Activated naive CD4-positive, alpha-beta T cell (primary cell): ENCODE data around the gene MAP3K13.

Experiments used
- DNase-seq, 4 experiments: peaks; one replicate each; lab custom pipeline; 2025; lab: John Stamatoyannopoulos, UW

MAP3K13 gene

DNA sequence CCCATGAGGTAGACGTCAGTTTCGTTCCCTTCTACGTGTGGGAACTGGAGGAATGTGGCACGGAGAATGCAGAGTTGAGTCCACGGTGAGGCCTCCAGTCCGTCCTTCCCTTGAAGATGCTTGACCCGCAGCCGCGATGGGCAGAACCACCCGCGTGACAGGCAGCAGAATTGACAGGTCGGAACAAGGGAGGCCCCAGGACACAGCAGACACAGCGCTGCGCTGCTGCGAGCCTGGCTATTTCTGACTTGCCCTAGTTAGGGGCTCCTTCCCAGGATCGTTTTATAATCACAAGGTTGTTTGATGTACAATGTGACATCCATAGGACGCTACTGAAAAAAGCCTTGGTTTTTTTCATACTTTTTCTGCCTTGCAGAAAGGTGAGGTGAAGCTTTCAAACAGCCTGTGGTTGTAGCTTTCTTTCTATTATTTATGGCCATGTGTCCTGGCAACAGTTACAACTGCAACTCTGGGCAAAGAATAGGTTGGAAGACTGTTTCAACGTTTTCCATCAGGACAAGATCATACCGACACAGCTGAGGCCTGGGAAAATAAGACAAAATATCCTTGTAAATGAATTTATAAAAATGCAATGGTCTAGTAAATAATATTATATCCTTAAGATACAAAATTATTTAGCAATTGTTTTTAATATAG is 145.5 kb downstream of the MAP3K13 start:
- DNase-seq, result no peak

DNA sequence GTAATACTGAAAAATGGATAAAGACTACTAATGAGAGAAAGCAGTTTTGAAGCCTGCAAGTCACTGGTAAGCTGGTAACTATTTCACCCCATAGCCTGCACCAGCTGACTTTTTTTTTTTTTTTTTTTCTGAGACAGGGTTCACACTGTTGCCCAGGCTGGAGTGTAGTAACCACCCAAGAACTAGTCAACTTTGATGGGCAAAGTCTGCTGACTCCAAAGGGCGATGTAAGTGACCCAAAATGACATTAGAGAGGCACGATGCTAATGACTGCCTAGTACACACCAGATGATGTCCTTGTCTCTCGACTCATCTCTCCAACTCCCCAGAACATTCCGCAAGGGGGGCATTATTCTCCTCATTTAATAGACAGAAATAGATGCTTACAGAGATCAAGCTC is 148.8 kb downstream of the MAP3K13 start:
- DNase-seq, result no peak

DNA sequence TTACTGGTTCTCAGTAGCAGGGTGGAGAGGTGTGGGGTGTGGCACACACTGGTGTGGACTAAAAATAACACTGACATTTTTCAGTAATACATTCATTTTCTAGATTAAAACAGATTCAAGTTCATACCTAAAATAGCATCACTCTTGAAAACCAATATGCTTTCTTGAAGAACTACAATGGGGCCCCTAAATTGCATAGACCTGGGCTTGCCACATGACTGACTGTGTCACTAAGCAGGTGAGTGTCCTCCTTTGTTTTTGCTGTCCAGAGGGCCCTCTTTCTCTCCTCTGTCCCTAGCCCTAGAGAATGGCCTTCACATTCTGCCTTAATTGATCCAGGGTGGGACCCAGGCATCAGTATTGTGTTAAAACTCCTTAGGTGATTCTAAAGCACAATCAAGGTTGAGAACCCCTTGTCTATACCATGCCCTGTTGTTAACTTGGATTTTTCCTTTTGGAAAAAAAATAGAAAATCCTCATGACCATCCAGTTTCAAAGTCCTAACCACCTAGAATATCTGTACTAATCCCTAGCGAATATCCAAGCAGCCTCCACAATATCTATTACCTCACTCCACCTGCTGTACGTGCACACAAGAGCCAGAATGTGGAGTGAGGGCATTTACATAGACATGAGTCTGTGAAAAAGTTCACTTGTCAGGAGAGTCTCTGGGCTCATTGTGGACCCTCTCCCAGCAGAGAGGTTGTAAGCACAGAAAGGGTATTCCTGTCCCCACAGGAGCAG is 154.6 kb downstream of the MAP3K13 start:
- DNase-seq, result no peak

DNA sequence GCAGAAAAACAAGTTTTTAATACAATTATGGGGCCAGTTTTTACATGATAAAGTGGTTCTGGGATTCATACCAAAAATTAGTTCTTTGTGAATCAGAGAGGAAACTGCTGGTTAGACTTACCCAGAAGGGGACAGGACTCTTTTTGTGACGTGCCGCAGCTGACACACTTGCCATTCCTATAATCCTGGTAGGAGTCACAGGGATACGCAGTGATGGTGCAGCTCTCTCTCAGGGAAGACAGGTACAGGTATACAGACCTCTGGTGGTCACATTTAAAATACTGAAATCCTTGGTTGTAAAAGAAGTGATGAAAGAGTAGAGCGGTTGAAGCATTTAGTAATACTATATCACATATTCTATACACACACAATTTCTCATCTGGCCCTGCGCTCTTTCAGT is 156.1 kb downstream of the MAP3K13 start:
- no peak for DNase-seq

DNA sequence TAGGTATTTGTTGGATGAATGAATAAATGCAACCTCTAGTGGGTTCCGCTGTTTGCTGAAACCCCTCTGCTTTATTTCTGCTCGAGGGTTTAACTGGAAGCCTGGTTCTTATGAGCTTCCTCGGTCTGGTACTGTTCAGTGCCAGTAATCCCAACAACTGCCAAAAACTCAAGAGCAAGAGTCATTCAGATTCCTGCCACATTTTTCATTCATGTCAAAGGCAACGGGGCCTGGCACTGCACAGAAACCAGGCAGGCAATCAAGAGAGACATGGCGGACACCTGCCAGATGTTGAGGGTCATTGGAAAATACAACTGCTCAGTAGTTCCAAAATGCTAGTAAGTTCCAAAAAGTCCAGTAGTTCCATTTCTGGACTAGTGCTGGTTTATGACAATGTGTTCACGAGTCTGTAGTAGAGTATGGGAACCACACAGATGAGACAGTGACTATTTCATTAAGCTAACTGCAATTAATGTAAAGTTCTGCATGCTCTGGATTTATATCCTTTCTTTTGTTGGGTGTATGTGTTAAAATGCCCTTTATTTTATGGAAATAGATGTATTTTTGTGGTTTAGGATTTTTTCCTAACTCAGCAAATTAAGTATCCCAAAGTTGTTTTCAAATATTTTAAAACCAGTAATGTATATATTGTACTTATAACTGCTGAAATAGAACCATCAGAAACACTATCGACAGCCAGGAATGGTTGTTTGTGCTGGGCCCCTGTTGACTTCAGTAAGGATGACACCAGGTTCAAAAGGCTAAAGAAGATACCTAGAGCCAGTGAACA is 158.6 kb downstream of the MAP3K13 start:
- DNase-seq, result no peak

DNA sequence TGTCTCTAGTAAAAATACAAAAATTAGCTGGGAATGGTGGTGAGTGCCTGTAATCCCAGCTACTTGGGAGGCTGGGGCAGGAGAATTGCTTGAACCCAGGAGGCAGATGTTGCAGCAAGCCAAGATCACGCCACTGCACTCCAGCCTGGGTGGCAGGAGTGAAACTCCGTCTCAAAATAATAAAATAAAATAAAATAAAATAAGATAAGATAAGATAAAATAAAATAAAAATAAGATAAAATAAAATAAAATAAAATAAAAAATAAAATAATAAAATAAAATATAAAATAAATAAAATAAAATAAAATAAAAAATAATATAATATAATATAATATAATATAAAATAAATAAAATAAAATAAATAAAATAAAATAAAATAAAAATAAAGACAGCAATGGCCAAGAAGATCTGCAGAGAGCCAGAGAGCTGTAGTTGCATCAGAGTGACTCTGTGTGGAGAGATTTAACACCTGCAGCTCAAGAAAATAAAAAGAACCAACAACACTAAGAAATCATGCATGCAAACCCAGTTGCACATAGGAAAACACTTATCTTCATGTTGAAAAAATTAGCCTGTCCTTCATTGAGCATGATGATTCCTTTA is 163.5 kb downstream of the MAP3K13 start:
- no peak for DNase-seq

DNA sequence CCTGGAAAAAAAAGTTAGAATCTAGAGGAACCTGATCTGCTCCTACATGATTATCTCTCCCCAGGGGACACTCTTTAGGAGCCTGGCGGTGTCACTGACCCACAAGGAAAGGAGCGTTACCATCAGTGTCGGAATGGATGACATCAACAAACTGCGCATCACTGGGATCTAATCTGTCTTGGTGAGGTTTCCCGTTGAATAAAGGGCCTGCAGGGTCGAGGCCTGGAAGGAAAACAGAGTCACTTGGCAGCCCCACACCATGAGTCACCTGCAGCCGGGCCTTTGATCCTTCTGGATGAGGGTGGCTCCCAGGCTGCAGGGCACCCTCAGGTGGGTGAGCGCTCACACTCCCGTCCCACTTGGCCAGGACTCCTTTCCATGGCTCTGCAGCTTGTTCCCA is 164.4 kb downstream of the MAP3K13 start:
- no peak for DNase-seq

DNA sequence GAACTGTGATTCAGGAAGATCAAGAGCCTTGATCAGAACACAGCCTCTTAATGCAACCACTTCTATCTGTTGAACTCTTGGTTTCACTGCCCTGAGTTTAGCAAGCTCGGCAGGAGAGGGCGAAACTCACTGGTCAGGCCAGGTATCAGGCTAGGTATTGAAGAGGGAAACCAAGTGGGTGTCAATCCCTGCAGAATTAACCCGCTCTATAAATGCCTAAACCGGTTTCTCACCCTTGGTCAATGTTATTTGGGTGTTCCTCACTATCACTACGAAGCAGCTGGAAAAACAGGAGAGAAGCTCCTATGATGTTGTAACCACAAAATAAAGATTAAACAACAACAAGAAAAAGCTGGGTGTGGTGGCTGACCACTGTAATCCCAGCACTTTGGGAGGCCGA is 165.6 kb downstream of the MAP3K13 start:
- DNase-seq, result no peak

DNA sequence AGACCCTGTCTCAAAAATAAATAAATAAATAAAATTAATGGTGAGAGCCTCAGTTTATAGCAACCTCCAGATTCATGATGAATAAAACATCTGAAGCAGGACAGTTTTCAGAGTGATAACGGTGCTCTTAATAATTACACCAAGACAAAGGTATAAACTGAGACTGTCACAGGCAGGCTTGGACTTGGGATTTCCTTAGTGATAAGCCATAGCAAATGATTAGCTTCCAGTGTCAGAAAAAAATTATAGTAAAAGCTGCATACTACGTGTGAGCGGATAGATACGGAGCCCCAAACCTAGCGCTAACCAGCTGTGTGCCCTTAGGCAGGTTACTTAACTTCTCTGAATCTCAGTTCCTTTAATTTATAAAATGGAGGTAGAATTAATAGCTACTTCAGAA is 167.9 kb downstream of the MAP3K13 start:
- no peak for DNase-seq

DNA sequence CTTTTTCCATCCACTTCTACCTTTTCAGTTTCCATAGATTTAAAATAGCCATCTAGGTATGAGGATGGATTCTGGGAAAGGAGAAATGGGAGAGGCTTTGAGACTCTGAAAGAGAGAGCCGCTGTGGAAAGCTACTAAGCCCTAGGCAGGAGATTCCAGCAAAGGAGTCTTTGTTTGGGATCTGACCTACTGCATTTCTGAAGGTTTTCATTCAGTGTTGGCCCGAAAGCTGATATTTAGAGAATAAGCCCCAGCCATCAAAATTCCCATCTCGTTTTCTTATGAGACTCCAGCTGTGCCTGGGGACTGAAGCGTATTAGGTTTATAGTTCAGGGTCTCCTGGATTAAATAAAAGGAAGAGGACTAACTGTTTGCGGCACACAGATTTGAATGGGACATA is 170.0 kb downstream of the MAP3K13 start:
- DNase-seq, result no peak

DNA sequence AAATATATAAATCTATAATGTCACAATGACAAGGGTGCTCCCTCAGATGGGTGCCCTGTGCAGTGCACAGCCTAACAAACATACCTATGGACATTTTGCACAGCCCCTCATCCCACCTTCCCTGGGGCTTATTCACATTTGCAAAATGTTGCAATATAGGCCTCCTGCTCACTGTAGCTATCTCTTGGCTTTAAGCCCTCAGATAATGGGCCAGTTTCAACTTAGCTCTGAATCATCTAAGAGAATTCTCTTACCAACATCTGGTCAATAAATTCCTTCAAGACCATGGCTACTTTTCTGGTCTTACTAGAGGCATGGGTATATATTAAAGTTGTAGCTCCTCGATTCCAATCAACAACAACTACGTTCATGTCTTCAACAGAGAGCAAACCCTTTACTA is 171.6 kb downstream of the MAP3K13 start:
- DNase-seq, result no peak

DNA sequence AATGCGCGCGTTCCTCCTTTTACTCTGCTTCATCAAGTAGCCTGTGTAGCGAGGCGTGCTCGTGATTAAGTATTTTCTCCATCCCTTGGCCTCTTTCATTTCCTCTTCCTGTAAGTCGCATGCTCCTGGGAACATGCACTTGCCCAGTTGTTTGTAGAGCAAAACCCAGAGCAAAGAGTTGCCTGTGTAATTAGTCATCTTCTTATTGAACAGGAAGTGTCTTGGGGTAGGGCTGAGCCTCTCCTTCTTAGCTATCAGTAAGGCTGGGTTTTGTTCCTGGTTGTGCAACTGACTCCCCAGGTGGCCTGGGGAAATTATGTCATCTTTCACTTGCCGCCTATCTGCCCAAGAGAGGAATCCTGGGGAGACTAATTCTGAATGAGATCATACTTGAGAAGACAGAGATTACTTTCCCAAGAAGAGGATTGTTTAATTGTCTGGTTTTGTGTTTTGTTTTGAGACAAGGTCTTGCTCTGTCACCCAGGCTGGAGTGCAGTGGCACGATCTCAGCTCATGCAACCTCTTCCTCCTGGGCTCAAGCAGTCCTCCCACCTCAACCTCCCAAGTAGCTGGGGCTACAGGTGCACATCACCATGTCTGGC is 174.5 kb downstream of the MAP3K13 start:
- no peak for DNase-seq
